Measurements from ENCODE around the gene ZFP62. TPM values are rescaled to one million over a fixed set of nuclear protein-coding genes. Genes with fewer than 3 reads are reported as not detected.

The ZFP62 gene
- total RNA-seq, 1 donor from 2014 or later = 19.4 TPM

DNA sequence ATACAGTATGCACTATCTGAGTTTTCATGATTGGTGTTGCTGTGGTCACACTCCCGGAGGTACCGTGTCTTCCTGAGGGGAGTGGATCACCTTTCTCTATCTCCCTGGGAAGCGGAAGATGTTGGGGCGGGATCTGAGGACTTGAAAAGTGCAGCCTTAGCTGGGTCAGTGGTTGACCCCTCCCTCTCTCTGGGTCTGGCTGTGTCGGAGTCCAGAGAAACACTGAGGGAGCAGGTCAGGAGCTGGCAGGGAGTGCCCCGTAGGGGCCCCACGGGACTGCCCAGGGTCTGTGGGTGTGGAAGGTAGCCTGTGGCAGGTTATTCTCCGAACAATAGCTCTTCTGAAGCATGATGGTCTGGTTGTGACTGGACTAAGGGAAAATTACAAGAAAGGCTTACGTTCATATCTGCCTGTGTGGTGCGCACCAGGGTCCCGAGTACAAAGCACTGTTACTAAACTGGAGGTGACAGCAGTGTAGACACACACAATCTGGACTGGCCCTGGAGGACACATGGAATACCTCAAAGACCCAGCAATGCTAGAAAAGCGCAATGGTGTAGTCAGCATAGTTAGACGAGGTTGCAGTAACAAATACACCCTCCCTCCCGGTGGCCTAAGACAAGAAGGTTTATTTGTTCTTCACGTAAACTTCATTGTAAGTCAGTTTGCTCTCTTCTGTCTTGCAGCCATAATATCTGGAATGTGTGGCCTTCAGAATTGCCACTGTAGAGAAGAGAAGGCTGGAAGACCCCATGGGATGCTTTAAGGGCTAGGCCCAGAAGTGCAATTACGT, 9.4 kb upstream of the ZFP62 start:
- DNase-seq (ENCODE audit: low spot score) = no peak
- intact Hi-C loops (cut with DNase I) = loop anchor here (10.0 kb wide), 1 partner anchor 284 kb away; no protein-coding TSS in a partner anchor

DNA sequence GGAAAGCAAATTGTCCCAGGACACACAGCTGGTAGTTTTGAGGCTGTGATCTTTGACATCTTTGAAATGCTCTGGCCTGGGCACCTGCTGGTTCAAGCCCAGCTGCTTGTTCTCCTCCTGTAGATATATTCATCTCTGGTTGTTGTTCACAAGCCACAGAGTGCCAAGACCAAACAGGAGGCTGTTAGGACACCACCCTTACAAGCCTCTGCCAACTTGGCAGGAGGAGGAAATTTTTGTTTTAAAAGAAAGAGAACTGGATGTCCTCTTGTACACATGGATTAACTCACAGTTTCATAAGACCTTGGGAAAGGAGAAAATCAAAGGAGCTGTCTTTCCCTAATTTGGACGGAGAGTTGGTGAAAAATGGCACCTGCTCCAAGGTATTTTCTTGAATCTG, 8.5 kb upstream of the ZFP62 start:
- no peak for DNase-seq (ENCODE audit: low spot score)
- intact Hi-C loops (cut with DNase I) = loop anchor here (5.0 kb wide), 1 partner anchor 173 kb away; the partner anchor contains the start of gene BTNL9

DNA sequence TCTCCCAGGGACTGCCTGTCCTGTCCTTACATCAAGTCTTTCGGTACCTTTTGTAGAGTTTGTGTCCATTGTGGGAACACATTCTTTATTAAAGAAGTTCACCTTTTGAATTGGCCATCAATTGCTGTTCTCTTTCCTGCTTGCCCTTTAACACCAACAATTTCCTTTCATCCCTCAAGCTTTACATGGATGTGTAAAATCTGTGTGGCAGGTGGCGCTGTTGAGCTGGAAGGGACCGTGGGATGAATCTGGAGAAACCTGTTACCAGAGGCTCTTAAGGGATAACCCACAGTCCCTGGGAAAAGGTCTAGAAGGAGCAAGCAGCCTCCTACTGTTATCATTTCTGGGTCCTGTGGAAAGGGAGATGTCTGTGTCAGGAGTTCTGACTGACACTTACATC, 7.9 kb upstream of the ZFP62 start:
- intact Hi-C loops (cut with DNase I) = loop anchor here (5.0 kb wide), 1 partner anchor 173 kb away; the partner anchor contains the start of gene BTNL9
- peak; percentile 91 for DNase-seq (ENCODE audit: low spot score)

DNA sequence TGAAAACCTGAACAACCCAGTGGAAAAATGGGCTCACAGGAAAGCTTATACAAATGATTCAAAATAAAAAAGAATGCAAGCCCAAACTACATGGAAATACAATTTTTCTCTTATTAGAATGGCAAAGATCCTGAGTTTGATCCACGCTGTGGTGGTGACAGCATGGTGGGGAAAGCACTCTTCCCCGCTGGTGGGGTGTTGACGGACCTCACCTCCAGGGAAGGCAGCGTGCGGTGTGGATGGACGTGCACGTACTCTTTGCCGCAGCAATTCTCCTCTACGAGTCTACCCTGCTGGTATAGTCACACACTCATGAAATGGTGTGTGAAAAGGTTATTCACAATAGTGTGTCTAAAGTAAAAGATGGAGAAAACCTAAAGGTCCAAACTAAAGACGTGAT, 5.9 kb upstream of the ZFP62 start:
- intact Hi-C loops (cut with DNase I) = loop anchor here (5.0 kb wide), 1 partner anchor 175 kb away; the partner anchor contains the start of gene BTNL9
- DNase-seq (ENCODE audit: low spot score) = no peak

DNA sequence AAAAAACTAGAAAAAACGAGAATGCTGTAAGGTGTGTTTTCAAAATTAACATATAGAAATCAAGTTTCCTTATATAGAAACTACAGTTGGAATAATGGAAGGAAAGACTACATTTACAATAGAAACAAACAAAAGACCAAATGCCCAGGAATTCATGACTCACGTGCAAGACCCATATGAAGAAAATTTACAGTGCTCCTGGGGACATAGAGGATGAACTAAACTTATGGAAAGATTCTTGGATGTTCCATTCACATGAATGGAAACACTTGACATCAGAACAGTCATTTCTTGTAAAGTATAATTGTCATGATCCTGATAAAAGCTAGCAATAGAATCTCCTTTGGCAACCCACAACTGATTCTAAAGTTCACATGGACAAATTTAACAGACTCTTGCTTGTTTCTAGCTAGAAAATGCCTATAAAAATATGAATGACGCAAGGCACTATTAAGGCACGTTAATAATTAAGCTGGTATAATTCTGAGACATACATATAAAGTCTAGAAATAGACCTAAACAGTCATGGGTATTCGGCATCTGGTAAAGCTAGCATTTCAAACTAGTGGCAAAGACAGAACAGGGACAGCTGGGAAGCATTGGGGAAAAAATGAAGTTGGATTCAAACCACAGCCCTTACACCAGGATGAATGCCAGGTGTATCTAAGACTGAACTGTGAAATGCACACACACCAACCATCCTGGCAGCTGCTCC, 5.1 kb upstream of the ZFP62 start:
- intact Hi-C loops (cut with DNase I) = loop anchor here (5.0 kb wide), 1 partner anchor 176 kb away; the partner anchor contains the start of gene BTNL9

DNA sequence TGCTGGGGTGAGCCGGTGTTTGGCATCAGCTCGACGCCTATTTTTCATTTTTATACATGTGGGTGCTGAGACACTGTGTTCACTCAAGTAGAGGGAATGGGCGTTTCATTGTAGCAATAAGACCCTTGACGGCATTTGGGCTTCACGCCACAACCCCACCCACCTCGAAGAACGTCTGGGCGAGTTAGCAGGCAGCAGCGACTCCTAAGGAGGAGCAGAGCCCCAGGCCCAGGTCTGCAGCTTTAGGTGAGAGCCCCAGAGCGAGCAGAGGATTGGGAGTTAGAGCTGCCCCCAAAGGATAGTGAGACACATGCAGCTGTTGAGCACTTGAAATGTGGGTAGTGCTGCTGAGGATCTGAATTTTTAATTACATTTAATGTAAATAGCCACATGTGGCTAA, 1.6 kb upstream of the ZFP62 start:
- intact Hi-C loops (cut with DNase I) = loop anchor here (5.0 kb wide), 1 partner anchor 75 kb away; no protein-coding TSS in a partner anchor
- no peak for DNase-seq (ENCODE audit: low spot score)

More for the DNA sequence above, 5.1 kb upstream of the ZFP62 start:
- DNase-seq (ENCODE audit: low spot score) = no peak

DNA sequence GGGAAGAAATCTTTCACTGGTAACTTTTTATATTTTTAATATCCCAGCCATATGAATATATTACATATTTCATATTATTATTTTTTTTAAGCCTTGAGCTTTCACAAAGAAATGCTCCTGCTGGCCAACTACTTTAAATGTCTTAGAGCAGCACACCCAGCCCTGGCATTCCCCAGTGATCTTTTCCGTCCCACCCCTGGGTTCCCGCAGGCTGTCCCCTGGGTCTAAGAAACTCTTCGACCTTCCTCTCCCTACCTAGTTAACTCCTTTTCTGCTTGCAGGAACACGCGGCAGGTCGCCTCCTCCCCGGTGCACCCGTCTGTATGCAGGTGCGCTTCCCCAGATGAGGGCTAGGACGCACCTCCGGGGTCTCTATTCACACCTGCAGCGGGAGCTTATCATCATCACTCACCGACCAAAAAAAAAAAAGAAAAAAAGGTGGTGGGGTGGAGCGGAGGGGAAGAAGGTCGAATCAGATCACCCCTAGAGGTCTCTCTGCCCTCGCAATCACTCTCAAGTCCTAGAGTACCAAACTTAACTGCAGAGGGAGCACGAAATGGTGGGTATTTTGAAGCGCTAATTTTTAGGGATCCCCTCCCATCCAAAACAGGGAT, 696 bp downstream of the ZFP62 start:
- no peak for DNase-seq (ENCODE audit: low spot score)
- intact Hi-C loops (cut with DNase I) = loop anchor here (2.0 to 5.0 kb wide), 3 partner anchors 30 to 73 kb away; no protein-coding TSS in a partner anchor

DNA sequence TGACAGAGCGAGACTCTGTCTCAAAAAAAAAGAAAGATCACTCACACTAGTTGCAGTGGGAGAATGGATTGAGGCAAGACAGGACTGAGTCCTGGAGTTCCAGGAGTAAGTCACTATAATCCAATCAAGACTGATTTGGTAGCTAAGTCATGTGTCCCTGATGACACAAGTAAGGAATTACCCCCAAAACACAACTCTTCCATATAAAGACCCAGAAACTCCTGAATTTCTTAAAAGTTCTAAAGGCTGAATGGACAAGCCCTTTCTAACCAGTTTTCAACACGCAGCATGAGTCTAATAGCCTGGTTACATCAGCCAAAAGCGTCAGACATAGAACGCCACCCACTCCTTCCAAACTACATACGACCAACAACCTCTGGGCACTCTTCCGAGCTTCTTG, 2.5 kb downstream of the ZFP62 start:
- DNase-seq (ENCODE audit: low spot score) = no peak
- intact Hi-C loops (cut with DNase I) = no loop called here

DNA sequence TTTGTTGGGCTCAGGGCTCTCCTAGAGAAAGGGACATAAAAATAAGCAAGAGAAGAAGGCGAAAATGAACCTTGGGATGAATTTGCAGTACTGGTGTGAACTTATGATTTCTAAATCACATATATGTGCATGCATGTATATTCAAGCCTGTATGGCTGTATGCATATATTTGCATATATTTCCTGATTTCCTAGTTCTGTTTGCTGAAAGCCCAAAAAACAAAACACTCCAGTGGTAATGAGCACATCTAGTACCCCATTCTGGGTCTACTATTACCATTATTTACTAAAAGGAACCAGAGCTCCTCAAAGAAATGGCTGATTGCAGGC, 7.3 kb downstream of the ZFP62 start:
- DNase-seq (ENCODE audit: low spot score) = no peak
- intact Hi-C loops (cut with DNase I) = no loop called here

DNA sequence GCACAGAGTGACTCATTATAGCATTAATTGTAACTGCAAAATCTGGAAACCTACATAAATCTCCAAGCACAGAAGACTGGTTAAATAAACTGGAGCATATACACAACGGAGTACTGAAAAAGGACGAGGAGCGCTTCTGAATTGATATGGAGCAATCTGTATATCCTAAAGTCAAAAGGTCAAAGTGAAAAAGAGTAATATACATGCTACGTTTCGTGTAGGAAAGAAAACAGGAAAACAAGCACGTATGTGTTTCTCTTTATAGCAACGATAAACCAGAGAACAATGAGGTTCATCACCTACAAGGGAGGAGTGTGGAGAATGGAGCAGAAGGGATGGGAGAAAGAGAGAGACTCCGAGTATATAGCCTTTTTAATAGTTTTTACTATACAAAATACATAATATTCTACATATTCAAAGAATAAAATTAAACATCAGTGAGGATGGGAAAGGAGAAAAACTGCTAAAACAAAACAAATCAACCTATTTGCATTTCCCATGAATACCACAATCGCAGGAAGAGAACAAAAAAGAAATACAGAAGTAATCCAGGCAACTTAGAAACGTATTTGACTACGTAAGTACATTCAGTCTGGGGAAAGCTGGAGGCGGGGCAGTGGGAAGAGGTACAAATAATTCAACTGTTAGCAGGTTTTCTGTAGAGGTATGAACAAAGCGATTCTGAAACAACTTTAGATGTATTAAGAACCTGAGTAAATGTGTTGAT, 7.8 kb downstream of the ZFP62 start:
- intact Hi-C loops (cut with DNase I) = no loop called here
- no peak for DNase-seq (ENCODE audit: low spot score)

DNA sequence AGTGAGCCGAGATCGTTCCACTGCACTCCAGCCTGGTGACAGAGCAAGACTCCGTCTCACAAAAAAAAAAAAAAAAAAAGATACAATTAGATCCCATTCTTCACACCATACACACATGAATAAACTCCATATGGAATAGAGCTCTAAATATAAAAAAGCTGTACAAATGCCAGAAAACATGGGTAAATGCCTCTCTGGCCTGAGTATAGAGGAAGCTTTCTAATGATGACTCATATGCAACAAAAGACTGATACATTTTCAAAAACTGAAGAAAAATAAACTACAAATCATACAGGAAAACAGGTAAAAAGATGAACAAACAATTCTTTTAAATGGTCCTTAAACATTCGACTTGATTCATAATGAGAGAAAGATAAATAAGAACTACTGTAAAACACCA, 8.6 kb downstream of the ZFP62 start:
- no peak for DNase-seq (ENCODE audit: low spot score)
- intact Hi-C loops (cut with DNase I) = no loop called here

DNA sequence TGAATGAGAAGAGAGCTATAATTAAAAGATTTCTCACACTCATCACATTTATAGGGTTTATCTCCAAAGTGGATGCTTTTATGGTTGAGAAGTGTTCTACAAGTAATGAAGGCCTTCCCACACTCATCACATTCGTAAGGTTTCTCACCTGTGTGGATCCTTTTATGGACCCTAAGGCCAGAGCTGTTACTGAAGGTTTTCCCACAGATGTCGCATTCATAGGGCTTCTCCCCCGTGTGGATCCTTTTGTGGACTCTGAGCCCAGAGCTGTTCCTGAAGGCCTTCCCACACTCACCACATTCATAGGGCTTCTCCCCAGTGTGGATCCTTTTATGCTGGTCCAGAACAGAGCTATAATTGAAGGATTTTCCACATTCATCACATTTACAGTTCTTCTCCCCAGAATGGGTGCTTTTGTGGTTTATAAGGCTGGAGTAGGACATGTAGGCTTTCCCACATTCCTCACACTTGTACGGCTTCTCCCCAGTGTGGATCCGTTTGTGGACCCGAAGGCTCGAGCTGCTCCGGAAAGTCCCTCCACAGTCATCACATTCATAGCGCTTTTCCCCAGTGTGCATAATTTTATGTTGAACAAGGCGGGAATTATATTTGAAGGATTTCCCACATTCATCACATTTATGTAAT, 10.5 kb downstream of the ZFP62 start:
- DNase-seq (ENCODE audit: low spot score) = no peak
- intact Hi-C loops (cut with DNase I) = no loop called here

DNA sequence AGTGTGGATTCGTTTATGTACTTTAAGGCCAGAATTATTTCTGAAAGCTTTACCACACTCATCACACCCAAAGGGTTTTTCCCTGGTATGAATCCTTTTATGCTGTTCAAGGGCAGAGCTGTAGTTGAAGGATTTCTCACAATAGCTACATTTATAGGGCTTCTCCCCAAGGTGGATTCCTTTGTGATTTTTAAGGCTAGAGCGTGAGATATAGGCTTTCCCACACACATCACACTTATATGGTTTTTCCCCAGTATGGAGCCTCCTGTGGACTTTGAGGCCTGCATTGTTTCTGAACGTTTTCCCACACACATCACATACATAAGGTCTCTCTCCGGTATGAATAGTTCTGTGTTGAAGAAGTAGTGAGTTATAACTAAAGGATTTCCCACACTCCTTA, 11.2 kb downstream of the ZFP62 start:
- intact Hi-C loops (cut with DNase I) = no loop called here
- DNase-seq (ENCODE audit: low spot score) = no peak

DNA sequence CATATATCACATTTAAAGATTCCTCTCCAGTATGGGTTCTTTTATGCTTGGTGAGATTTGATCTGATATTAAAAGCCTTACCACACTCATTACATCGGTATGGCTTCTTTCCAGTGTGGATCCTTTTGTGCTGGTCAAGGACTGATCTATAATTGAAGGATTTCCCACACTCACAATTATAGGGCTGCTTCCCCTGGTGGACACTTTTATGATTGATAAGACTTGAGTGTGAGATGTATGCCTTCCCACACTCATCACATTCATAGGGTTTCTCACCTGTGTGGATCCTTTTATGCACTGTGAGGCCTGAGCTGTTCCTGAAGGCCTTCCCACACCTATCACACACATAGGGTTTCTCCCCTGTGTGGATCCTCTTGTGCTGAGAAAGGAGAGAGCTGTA, 12.2 kb downstream of the ZFP62 start:
- intact Hi-C loops (cut with DNase I) = no loop called here
- DNase-seq (ENCODE audit: low spot score) = no peak

DNA sequence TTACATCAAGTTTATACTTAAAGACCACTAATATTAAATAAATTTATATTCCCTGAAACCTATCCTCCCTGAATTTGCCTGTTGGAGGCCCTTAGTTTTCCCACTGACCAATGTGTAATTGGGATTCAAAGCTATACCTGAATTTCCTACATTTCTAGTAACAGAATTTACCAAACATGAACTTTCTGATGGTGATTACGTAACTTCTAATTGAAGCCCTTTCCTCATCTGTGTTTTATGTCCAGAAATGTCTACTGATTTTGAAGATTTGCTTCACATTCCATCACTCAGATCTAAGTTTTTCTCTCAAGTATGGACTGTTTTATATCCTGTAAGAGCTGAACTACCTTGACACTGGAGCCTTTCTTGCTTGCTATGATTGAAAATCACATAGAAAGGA, 12.8 kb downstream of the ZFP62 start:
- intact Hi-C loops (cut with DNase I) = no loop called here
- no peak for DNase-seq (ENCODE audit: low spot score)

DNA sequence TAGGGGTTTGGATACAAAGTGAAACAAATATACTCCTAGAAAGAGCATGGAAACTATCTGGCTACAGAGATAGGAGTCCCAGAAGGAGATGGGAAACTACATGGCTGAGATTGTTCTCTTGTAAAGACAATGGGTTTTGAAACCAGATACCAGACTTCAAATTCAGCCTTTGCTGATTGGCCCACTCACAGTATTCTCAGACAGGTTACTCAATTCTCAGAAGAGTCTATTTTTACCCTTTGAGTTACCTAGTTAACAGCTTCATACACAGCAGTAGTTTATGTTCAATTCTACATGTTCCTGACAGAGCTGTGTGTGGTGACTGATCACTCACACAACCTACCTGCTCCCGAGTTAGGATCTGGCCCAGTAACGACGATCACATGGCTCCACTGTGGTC, 14.1 kb downstream of the ZFP62 start:
- no peak for DNase-seq (ENCODE audit: low spot score)
- intact Hi-C loops (cut with DNase I) = no loop called here

DNA sequence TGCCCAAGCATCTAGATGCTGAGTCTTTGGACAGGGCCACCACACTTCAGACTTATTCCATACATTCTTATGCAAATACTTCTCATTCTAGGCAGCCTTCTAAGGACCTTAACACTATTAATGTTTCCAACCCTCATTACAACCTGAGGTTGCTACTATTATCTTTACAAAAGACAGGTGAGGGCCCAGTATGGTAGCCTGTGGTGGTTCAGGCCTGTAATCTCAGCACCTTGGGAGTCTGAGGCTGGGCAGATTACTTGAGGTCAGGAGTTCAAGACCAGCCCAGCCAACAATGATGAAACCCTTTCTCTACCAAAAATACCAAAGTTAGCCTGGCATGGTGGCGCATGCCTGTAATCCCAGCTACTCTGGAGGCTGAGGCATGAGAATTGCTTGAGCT, 16.2 kb downstream of the ZFP62 start:
- no peak for DNase-seq (ENCODE audit: low spot score)
- intact Hi-C loops (cut with DNase I) = no loop called here

DNA sequence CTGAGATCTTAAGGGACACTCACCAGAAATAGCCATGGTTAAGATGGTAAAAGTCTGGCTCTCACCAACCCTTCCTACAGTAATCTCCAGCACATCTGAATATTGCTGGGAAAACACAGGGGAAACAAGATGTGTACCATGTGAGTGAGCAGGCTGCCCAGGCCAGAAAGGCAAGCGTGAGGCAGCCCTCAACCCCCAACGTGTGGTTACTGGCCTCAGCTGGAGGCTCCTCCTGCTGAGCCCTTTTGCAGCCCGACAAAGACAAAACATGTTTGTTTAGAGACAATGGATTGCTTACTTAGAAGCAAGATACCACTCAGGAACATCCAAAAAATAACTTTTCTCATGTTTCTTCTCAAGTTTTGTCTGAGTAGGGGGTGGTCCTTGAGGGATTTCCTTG, 16.6 kb downstream of the ZFP62 start:
- intact Hi-C loops (cut with DNase I) = no loop called here
- DNase-seq (ENCODE audit: low spot score) = no peak

DNA sequence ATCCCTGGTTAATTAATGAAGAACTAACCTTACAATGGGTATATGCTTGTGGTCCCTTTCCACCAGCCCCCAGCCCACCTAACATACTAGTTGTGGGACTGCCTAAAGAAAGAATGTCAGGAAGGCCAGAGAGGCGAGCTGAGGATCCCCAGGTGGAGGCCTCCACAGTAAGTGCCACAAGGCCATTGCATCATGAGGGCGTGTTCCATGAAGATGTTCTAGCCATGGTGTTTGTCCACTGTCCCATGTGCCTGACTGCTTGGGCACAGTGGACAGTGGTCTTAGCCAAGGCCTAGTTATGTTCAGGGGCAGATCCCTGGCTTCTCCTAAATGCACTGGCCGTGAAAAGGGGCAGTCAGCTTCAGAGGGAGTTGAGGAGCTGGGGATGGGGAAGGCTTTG, 21.1 kb downstream of the ZFP62 start:
- DNase-seq (ENCODE audit: low spot score) = no peak
- intact Hi-C loops (cut with DNase I) = no loop called here

All from cardiac septum (tissue), 1 donor.